ENCODE results near the gene SH3GLB1. TPM values are rescaled to one million over a fixed set of nuclear protein-coding genes. Genes with fewer than 3 reads are reported as not detected.

SH3GLB1 gene
- polyA plus RNA-seq, 2 of the 4 experiments (the other 2 are of a cell fraction), result 22.2 to 33.9 TPM

DNA sequence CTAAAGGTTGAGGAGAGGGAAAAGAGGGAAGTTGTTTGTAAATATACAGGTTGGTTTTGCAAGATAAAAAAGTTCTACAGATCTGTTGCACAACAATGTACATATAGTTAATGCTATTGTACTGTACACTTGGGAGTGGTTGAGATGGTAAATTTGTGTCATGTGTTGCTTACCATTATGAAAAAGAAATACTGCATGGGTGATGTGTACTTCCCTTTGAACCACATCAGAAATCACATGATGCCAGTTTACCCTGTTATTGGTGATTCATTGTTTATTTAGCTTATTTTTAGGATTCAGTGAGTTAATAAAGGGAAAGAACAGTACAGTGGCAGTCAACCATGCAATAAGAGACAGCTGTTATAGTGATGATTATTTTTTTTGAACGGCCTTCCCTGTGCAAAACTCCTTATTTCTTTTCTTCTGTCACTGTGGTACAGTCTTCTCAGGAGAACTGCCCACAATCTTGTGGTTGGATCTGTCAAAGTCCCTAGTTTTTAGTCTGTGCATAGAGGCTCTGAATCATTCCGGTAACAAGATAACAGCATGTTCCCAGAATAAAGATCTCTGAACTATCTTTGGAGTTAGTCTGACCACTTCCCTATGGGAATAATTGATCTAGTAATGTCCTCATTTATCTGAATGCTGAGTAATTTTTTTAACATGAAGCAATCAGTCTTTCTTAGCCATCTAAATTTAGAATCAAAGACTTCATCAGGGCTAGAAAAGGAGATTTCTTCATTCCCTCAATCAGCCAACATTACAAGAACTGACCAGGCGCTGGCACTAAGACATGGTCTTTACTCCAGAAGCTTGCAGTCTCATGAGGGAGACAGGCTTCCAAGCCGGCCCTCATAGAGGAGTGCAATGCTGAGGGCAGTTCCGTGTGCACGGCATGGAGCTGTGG is 84.2 kb downstream of the SH3GLB1 start (continued):
- peak in 1 of 2 experiments; percentile 54; a peak in 2 of 4 replicates for TF ChIP-seq CEBPB (IDR thresholded peaks at IDR 0.05)

DNA sequence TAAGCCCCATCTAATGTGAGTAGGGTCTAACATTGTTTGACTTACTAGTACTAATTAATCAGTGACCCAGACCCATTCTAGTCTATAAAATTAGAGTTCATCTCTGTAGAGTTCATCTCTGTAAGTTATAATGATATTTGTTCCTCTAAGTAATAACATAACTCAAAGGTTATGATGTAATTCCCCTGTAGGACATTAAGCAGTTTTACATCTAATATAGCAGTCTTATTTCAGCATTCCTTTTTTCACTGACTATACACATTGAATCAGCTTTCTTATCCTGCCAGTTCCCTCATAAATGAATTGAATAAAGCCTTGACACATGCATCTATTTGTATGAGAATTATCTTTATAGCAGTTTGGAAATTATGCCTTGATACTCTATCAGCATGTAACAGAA is 90.9 kb downstream of the SH3GLB1 start:
- POLR2A ChIA-PET, result no interaction called here
- ATAC-seq, result no peak
- CTCF ChIA-PET, result no interaction called here
- Histone ChIP-seq H3K27ac (peak overlapping the region; percentile 21 to 51; a peak in 3 of 6 replicates), H3K4me2 (no peak overlapping the region), H3K4me1 (peaks cover 25% of the 10 kb centered on the region), H3K4me3 (no peak overlapping the region), H3K9me3 (no peaks in the 10 kb centered on the region)
- TF ChIP-seq, protein P1, sequence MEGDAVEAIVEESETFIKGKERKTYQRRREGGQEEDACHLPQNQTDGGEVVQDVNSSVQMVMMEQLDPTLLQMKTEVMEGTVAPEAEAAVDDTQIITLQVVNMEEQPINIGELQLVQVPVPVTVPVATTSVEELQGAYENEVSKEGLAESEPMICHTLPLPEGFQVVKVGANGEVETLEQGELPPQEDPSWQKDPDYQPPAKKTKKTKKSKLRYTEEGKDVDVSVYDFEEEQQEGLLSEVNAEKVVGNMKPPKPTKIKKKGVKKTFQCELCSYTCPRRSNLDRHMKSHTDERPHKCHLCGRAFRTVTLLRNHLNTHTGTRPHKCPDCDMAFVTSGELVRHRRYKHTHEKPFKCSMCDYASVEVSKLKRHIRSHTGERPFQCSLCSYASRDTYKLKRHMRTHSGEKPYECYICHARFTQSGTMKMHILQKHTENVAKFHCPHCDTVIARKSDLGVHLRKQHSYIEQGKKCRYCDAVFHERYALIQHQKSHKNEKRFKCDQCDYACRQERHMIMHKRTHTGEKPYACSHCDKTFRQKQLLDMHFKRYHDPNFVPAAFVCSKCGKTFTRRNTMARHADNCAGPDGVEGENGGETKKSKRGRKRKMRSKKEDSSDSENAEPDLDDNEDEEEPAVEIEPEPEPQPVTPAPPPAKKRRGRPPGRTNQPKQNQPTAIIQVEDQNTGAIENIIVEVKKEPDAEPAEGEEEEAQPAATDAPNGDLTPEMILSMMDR (IDR thresholded peaks at IDR 0.05), result no peak
- TF ChIP-seq MYC (IDR thresholded peaks at IDR 0.05; ENCODE audit: borderline replicate concordance, low read length) (no peak), CBX8 (IDR thresholded peaks at IDR 0.05) (no peak), NR3C1 (IDR thresholded peaks at IDR 0.05) (no peak), ZC3H11A (IDR thresholded peaks at IDR 0.05) (no peak), EHMT2 (IDR thresholded peaks at IDR 0.05; ENCODE audit: low read depth) (no peak), HOXB5 (CRISPR knock-in tag; IDR thresholded peaks at IDR 0.05) (no peak), EHF (CRISPR knock-in tag; IDR thresholded peaks at IDR 0.05) (no peak), CEBPB (IDR thresholded peaks at IDR 0.05) (no peak), BHLHE40 (IDR thresholded peaks at IDR 0.05; ENCODE audit: low read depth, low read length) (no peak)
- TF ChIP-seq, protein P2, sequence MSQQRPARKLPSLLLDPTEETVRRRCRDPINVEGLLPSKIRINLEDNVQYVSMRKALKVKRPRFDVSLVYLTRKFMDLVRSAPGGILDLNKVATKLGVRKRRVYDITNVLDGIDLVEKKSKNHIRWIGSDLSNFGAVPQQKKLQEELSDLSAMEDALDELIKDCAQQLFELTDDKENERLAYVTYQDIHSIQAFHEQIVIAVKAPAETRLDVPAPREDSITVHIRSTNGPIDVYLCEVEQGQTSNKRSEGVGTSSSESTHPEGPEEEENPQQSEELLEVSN (IDR thresholded peaks at IDR 0.05; ENCODE audit: borderline replicate concordance, low read depth), result no peak
- TF ChIP-seq, protein P3, sequence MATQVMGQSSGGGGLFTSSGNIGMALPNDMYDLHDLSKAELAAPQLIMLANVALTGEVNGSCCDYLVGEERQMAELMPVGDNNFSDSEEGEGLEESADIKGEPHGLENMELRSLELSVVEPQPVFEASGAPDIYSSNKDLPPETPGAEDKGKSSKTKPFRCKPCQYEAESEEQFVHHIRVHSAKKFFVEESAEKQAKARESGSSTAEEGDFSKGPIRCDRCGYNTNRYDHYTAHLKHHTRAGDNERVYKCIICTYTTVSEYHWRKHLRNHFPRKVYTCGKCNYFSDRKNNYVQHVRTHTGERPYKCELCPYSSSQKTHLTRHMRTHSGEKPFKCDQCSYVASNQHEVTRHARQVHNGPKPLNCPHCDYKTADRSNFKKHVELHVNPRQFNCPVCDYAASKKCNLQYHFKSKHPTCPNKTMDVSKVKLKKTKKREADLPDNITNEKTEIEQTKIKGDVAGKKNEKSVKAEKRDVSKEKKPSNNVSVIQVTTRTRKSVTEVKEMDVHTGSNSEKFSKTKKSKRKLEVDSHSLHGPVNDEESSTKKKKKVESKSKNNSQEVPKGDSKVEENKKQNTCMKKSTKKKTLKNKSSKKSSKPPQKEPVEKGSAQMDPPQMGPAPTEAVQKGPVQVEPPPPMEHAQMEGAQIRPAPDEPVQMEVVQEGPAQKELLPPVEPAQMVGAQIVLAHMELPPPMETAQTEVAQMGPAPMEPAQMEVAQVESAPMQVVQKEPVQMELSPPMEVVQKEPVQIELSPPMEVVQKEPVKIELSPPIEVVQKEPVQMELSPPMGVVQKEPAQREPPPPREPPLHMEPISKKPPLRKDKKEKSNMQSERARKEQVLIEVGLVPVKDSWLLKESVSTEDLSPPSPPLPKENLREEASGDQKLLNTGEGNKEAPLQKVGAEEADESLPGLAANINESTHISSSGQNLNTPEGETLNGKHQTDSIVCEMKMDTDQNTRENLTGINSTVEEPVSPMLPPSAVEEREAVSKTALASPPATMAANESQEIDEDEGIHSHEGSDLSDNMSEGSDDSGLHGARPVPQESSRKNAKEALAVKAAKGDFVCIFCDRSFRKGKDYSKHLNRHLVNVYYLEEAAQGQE (IDR thresholded peaks at IDR 0.05), result no peak
- FAIRE-seq, result no peak
- no peak for DNase-seq (ENCODE audit: low read depth in 1 of 2, low spot score in 1 of 2)

Other genes starting within 250 kb of the SH3GLB1 start
- gene CLCA1, start 235.6 kb upstream of the SH3GLB1 start, polyA plus RNA-seq (2011; rRNA removed), result not detected in 2 replicates
- not detected in 3 replicates for gene CLCA1, start 235.6 kb upstream of the SH3GLB1 start, polyA plus RNA-seq (2017; fragmentation: RNase III; extraction: RNeasy Plus Mini Kit Qiagen cat#74134 plus additional on column Dnase treatment)
- gene CLCA4, start 157.5 kb upstream of the SH3GLB1 start, polyA plus RNA-seq (2011; rRNA removed), result not detected in 2 replicates
- gene CLCA4, start 157.5 kb upstream of the SH3GLB1 start, polyA plus RNA-seq (2017; fragmentation: RNase III; extraction: RNeasy Plus Mini Kit Qiagen cat#74134 plus additional on column Dnase treatment), result not detected in 3 replicates
- 247 and 311 TPM in 2 replicates for gene SELENOF, start 209.6 kb downstream of the SH3GLB1 start, polyA plus RNA-seq (2011; rRNA removed)
- gene SELENOF, start 209.6 kb downstream of the SH3GLB1 start, polyA plus RNA-seq (2017; fragmentation: RNase III; extraction: RNeasy Plus Mini Kit Qiagen cat#74134 plus additional on column Dnase treatment), result 165 to 170 TPM (median 166 TPM) in 3 replicates
- gene HS2ST1, start 210.1 kb downstream of the SH3GLB1 start, polyA plus RNA-seq (2011; rRNA removed), result 26.7 and 27.2 TPM in 2 replicates
- gene HS2ST1, start 210.1 kb downstream of the SH3GLB1 start, polyA plus RNA-seq (2017; fragmentation: RNase III; extraction: RNeasy Plus Mini Kit Qiagen cat#74134 plus additional on column Dnase treatment), result 13.5 to 15.7 TPM (median 15.3 TPM) in 3 replicates

Measured in A549 (cell line).